GM12891 (cell line): ENCODE measurements around the gene DLG5.

Experiments used
- DNase-seq: peaks from one replicate; pipeline ENCODE4 v3.0.0; 2011; ENCODE audit warnings: low spot score; ENCODE audit not compliant: insufficient read length
- FAIRE-seq: peaks from 2 replicates; lab custom pipeline; 2011; peaks lifted over from hg19 to GRCh38; lab: Jason Lieb, UNC
- PAX5 ChIP-seq: IDR thresholded peaks from 2 replicates; pipeline ENCODE4 v1.6.1; 2011; ENCODE audit warnings: low read length, moderate library complexity, mild to moderate bottlenecking; ENCODE audit not compliant: insufficient read depth, severe bottlenecking
- POLR2A ChIP-seq: IDR thresholded peaks from 2 replicates; pipeline ENCODE4 v1.6.1; 2011; ENCODE audit warnings: low read depth, low read length, control low read depth
- POLR2AphosphoS5 ChIP-seq: IDR thresholded peaks from 2 replicates; pipeline ENCODE4 v1.6.1; 2011; ENCODE audit warnings: low read depth, low read length, control low read depth
- POU2F2 ChIP-seq: IDR thresholded peaks from 2 replicates; pipeline ENCODE4 v1.6.1; 2011; ENCODE audit warnings: low read depth, mild to moderate bottlenecking, control low read depth, low read length, moderate library complexity
- SPI1 ChIP-seq: IDR thresholded peaks from 2 replicates; pipeline ENCODE4 v1.6.1; 2011; ENCODE audit warnings: low read depth, low read length, control low read depth
- TAF1 ChIP-seq: IDR thresholded peaks from 2 replicates; pipeline ENCODE4 v1.6.1; 2011; ENCODE audit warnings: low read depth, low read length, control low read depth

Gene DLG5

GRCh38 chr10:77806511-77807157 is 119.9 kb downstream of the DLG5 start:
- TF ChIP-seq POU2F2 (no peak), POLR2A (no peak), TAF1 (no peak), PAX5 (no peak), SPI1 (no peak), POLR2AphosphoS5 (no peak)
- no peak for DNase-seq
- no peak for FAIRE-seq

GRCh38 chr10:77805676-77806075 is 120.9 kb downstream of the DLG5 start:
- FAIRE-seq (no peak), DNase-seq (no peak)
- no peak for TF ChIP-seq POLR2A
- no peak for TF ChIP-seq POLR2AphosphoS5
- TF ChIP-seq POU2F2, result no peak
- no peak for TF ChIP-seq PAX5
- no peak for TF ChIP-seq TAF1
- TF ChIP-seq SPI1, result no peak

GRCh38 chr10:77804371-77804770 is 122.2 kb downstream of the DLG5 start:
- DNase-seq (no peak), FAIRE-seq (no peak)
- TF ChIP-seq SPI1 (no peak), POU2F2 (no peak), POLR2AphosphoS5 (no peak), POLR2A (no peak), TAF1 (no peak), PAX5 (no peak)

DNA sequence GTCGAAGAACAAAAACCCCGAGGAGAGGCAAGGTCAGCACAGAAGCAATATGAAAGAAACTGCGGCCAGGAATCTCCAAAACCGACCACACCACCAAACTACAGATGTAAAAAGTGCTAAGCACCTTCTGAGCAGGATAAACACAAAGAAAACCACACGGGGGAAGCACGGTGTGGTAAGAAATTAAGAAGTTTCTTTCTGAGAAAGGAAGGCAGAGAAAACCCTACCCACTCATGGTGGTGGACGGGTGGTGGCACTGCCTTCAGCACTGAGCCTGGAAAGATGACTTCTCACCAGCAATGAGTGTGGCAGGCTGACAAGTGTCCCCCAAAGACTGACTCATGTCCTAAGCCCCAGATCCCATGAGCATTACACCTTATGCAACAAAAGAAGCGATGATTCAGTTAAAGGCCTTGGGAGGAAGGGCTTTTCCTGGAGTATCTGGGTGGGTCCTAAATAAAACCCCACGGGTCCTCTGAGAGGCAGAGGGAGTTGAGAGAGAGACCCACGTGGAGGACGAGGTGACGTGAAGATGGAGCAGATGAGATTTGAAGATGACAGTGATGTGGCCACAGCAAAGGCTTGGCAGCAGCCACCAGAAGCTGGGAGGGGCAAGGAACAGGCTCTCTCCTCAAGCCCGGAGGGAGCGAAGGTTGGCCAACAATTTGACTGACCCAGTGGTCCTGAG is 124.9 kb downstream of the DLG5 start:
- FAIRE-seq, result no peak
- no peak for DNase-seq
- TF ChIP-seq POLR2AphosphoS5, result no peak
- no peak for TF ChIP-seq POU2F2
- TF ChIP-seq TAF1, result no peak
- TF ChIP-seq SPI1, result no peak
- TF ChIP-seq POLR2A, result no peak
- no peak for TF ChIP-seq PAX5

DNA sequence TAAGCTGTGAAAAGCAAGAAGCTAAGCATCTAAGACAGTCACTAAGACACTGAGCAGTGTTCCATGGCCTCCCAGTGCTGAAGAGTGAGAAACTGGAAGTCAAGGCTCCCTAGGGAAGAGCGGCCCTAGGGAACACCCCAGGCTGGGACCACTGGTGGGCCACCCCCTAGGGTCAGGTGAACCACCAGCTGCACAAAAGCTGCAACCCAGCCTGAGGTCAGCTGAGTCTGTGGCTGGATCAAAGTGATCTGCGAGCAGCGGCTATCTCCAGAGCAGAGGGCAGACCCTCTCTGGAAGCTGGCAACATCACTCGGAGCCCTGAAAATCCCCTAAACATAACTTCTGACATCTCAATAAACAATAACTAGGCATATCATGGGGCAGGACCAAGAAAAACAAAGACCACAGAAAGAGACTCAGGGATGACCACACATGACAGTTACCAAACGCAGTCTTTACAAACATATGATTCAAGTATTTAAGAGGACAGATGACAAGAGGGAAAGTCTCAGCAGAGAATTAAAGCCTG is 125.8 kb downstream of the DLG5 start:
- DNase-seq (no peak), FAIRE-seq (no peak)
- TF ChIP-seq TAF1, result no peak
- TF ChIP-seq PAX5, result no peak
- no peak for TF ChIP-seq SPI1
- no peak for TF ChIP-seq POLR2A
- TF ChIP-seq POLR2AphosphoS5, result no peak
- TF ChIP-seq POU2F2, result no peak

GRCh38 chr10:77800320-77800719 is 126.2 kb downstream of the DLG5 start:
- FAIRE-seq, result no peak
- TF ChIP-seq POU2F2, result no peak
- TF ChIP-seq TAF1, result no peak
- no peak for TF ChIP-seq POLR2A
- TF ChIP-seq PAX5, result no peak
- no peak for TF ChIP-seq POLR2AphosphoS5
- no peak for TF ChIP-seq SPI1
- no peak for DNase-seq

DNA sequence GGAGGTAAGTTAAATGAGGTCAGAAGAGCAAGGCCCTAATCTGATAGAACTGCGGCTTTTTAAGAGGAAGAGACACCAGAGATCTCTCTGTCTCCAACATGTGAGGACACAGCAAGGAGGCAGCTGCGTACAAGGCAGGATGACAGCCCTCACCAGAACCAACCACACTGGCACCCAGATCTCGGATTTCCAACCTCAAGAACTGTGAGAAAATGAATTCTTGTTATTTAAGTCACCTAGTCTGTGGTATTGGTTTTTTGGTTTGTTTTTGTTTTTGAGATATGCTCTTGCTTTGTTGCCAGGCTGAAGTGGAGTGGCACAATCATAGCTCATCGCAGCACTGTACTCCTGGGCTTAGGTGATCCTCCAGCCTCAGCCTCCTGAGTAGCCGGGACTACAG is 127.2 kb downstream of the DLG5 start:
- DNase-seq (no peak), FAIRE-seq (no peak)
- no peak for TF ChIP-seq TAF1
- TF ChIP-seq SPI1, result no peak
- no peak for TF ChIP-seq PAX5
- no peak for TF ChIP-seq POLR2AphosphoS5
- TF ChIP-seq POLR2A, result no peak
- no peak for TF ChIP-seq POU2F2

GRCh38 chr10:77798940-77799339 is 127.6 kb downstream of the DLG5 start:
- DNase-seq (no peak), FAIRE-seq (no peak)
- TF ChIP-seq POU2F2 (no peak), POLR2A (no peak)

DNA sequence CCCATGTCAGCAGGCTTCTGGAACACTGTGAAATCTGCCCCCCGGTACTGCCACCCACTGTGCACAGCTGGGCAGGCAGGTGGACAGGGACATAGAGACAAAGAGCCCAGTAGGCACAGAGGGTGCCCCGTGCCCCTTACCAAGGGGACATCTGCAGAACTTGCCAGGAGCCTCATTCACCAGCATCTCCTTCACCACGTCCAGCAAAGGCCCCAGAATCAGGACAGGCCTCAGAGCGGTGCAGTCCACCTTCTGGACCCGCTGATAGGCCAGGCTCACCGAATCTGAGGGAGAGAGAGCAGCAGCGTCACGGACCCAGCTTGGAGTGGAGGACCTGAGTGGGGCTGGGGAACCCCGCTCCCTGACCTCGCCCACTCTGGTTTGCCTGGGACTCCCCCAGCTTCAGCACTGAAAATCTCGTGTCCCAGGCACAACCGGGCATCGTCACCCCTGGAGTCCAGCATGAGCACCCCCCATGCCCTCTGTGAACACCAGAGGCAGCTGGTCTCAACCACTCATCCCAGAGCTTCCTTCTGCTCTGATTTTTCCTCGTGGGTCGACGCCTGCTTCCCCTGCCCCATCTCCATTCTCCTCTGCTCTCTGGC is 130.1 kb downstream of the DLG5 start:
- DNase-seq, result no peak
- no peak for FAIRE-seq
- no peak for TF ChIP-seq PAX5
- TF ChIP-seq POU2F2, result no peak
- no peak for TF ChIP-seq POLR2A
